Measurements from ENCODE around the gene PEX16.

The PEX16 gene

GRCh38 chr11:45917623-45918330, at the start of gene PEX16:
Gene PEX16, minus strand, starts transcription at chr11:45917877. Its CDS starts 66 bp downstream, at chr11:45917811.
- DNase-seq, result peak; percentile 96 to 97

- peak; percentile 12 to 72 for DNase-seq
Measured at GRCh38 chr11:45964911-45965389, 47.3 kb upstream of the PEX16 start.

GRCh38 chr11:45961751-45962240, 44.1 kb upstream of the PEX16 start:
- DNase-seq, result no peak

GRCh38 chr11:45960387-45961095, 42.9 kb upstream of the PEX16 start:
- DNase-seq, result no peak

- no peak for DNase-seq
Measured at GRCh38 chr11:45959851-45960250, 42.2 kb upstream of the PEX16 start.

- DNase-seq, result no peak
Measured at GRCh38 chr11:45949992-45950407, 32.3 kb upstream of the PEX16 start.

- no peak for DNase-seq
Measured at GRCh38 chr11:45948356-45948755, 30.7 kb upstream of the PEX16 start.

- DNase-seq, result no peak
Measured at GRCh38 chr11:45947885-45948284, 30.2 kb upstream of the PEX16 start.

GRCh38 chr11:45945397-45945999, 27.8 kb upstream of the PEX16 start:
- DNase-seq, result no peak

GRCh38 chr11:45942381-45942780, 24.7 kb upstream of the PEX16 start:
- DNase-seq, result no peak

GRCh38 chr11:45941285-45941684, 23.6 kb upstream of the PEX16 start:
- no peak for DNase-seq

GRCh38 chr11:45939836-45940235, 22.2 kb upstream of the PEX16 start:
- DNase-seq, result no peak

- no peak for DNase-seq
Measured at GRCh38 chr11:45937916-45938315, 20.2 kb upstream of the PEX16 start.

- DNase-seq, result no peak
Measured at GRCh38 chr11:45936511-45937054, 18.9 kb upstream of the PEX16 start.

- DNase-seq, result no peak
Measured at GRCh38 chr11:45935349-45936064, 17.8 kb upstream of the PEX16 start.

- DNase-seq, result no peak
Measured at GRCh38 chr11:45934580-45935318, 17.1 kb upstream of the PEX16 start.

- DNase-seq, result no peak
Measured at GRCh38 chr11:45933846-45934579, 16.3 kb upstream of the PEX16 start.

GRCh38 chr11:45933131-45933831, 15.6 kb upstream of the PEX16 start:
- no peak for DNase-seq

- DNase-seq, result no peak
Measured at GRCh38 chr11:45932217-45932616, 14.5 kb upstream of the PEX16 start.

- DNase-seq, result no peak
Measured at GRCh38 chr11:45931739-45932138, 14.1 kb upstream of the PEX16 start.
